ENCODE measurements around the gene FGF14.

DNA sequence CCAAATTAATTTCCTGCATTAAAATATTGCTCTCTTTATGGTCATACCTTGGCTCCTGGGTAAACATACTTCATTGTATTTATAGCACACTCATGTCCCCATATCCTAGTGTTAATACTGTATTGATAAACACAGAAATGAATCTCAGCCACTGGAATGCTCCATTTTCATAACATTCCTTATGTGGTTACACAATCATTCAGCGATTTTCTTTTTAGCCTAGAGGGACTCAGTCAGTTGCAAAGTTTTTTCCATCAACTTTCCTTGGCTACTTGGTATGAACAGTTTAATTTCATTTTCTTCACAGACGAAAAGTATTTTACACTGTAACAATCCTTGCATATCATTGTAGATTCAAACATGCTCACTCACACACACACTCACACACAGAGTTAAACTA lies 471.5 kb downstream of the FGF14 start:
- TF ChIP-seq, protein P1, sequence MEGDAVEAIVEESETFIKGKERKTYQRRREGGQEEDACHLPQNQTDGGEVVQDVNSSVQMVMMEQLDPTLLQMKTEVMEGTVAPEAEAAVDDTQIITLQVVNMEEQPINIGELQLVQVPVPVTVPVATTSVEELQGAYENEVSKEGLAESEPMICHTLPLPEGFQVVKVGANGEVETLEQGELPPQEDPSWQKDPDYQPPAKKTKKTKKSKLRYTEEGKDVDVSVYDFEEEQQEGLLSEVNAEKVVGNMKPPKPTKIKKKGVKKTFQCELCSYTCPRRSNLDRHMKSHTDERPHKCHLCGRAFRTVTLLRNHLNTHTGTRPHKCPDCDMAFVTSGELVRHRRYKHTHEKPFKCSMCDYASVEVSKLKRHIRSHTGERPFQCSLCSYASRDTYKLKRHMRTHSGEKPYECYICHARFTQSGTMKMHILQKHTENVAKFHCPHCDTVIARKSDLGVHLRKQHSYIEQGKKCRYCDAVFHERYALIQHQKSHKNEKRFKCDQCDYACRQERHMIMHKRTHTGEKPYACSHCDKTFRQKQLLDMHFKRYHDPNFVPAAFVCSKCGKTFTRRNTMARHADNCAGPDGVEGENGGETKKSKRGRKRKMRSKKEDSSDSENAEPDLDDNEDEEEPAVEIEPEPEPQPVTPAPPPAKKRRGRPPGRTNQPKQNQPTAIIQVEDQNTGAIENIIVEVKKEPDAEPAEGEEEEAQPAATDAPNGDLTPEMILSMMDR (conservative IDR thresholded peaks at IDR 0.05; ENCODE audit: low read depth, low read length), result no peak
- TF ChIP-seq RCOR1 (IDR thresholded peaks at IDR 0.05; ENCODE audit: insufficient replicate concordance, low read length), result no peak
- no peak for TF ChIP-seq POLR2A (IDR thresholded peaks at IDR 0.05; ENCODE audit: low read depth, low read length)
- no peak for TF ChIP-seq MAFK (IDR thresholded peaks at IDR 0.05; ENCODE audit: low read depth, low read length)
- peak; percentile 34; the same call in 1 of the 2 replicates for TF ChIP-seq CEBPB (IDR thresholded peaks at IDR 0.05; ENCODE audit: low read depth, low read length)
- TF ChIP-seq BHLHE40 (IDR thresholded peaks at IDR 0.05; ENCODE audit: low read depth, low read length), result no peak
- TF ChIP-seq RAD21 (IDR thresholded peaks at IDR 0.05; ENCODE audit: low read length), result no peak

All from IMR-90 (cell line).